HG02981 (cell line): ENCODE measurements around the gene HECTD2.
"Not testable (repeated sequence)": the region's sequence is repeated elsewhere in the genome, so short reads cannot be mapped to it uniquely, and the experiment has no call there.

Experiments used
- ATAC-seq: cut with Tn5 transposase; IDR thresholded peaks from one replicate; pipeline ENCODE4 v1.9.1; 2021; ENCODE audit warnings: mild to moderate bottlenecking, moderate library complexity; ENCODE audit not compliant: unreplicated experiment

HECTD2 gene

GRCh38 chr10:91472911-91473310 is 62.8 kb downstream of the HECTD2 start:
- ATAC-seq, result no peak

- no peak for ATAC-seq
These were observed 63.9 kb downstream of the HECTD2 start for GRCh38 chr10:91474009-91474408.

GRCh38 chr10:91477236-91477635 is 67.1 kb downstream of the HECTD2 start:
- no peak for ATAC-seq

DNA sequence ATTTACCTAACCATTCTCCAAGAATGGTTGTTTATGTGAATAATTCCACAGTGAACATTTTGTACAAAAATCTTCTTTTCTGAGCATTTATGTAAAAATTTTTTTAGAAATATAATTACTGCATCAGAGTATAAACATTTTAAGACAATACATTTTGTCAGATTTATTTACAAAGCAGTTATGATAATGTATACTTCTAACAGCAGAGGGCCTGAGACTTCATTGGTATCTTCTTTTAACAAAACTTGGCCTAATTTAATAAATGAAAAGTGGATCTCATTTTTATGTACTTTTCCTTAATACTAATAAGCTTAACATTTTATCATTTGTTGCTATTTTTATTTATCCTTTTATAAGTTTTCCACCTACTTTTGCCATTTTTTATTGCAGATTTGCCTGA is 69.4 kb downstream of the HECTD2 start:
- no peak for ATAC-seq

DNA sequence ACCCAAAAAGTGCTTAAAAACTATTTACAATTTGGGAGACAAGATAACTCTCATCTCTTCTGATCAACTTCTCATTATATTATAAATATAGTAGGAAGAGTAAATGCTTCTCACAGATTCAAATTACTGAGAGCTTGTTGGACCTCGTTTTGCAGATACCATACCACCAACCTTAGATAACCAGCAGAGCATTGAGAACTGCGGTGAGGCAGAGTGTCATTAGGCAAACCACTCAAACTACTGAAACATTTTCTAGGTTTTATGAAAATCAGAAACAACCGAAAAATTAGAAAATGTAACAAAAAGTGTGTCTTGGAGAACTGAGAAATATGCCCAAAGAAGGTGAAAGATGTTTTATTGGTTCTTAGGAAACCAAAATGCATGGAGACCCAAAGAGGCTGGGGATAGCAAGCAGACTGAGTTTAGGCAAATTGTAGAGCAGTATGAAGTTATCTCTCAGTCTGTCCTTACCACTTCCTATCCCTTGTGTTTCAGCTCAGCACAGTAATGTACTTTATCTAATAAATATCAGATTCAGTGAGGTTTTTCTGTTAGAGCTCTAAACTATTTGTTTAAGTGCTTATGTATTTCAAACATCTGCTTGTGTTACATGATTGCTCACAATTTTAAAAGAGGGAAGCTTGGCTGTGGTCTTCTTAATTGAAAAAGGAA is 77.9 kb downstream of the HECTD2 start:
- no peak for ATAC-seq

DNA sequence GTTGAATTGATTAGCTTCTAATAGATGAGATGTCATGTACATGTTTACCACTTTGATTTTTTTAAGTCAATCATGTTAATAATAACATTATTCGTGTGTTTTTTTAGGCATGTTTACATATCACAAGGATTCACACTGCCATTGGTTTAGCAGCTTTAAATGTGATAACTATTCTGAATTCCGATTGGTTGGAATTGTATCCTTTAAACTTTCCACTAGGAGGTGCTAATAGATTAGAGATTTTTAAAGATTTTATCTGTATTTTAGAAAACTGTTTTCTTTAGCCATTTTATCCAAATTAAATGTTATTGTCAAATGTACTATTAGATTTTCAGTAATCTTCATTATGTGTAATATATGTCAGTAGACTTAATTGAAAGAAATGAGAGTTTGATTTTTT is 83.2 kb downstream of the HECTD2 start:
- ATAC-seq, result no peak

DNA sequence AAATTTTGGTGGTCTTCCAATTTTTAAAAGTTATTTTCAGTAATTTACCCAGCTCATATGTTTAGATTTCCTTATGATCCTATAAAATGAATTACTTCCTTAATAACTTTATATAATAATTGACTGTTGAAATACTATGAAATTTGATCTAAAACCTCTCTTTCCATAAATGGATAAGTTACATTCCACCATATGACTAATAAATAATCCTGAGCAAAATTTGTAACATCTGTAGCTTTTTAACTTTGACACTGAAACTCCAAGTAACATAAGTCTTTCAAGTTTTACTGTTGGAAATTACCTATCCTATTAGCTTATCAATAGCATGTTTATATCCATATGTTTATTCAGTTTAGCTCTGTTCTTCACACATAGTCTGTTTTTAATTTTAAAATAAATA is 85.3 kb downstream of the HECTD2 start:
- ATAC-seq, result no peak

GRCh38 chr10:91496016-91496415 is 85.9 kb downstream of the HECTD2 start:
- no peak for ATAC-seq

GRCh38 chr10:91511549-91512330 is 101.6 kb downstream of the HECTD2 start:
- ATAC-seq, result no peak

GRCh38 chr10:91512458-91512857 is 102.3 kb downstream of the HECTD2 start:
- ATAC-seq, result no peak

DNA sequence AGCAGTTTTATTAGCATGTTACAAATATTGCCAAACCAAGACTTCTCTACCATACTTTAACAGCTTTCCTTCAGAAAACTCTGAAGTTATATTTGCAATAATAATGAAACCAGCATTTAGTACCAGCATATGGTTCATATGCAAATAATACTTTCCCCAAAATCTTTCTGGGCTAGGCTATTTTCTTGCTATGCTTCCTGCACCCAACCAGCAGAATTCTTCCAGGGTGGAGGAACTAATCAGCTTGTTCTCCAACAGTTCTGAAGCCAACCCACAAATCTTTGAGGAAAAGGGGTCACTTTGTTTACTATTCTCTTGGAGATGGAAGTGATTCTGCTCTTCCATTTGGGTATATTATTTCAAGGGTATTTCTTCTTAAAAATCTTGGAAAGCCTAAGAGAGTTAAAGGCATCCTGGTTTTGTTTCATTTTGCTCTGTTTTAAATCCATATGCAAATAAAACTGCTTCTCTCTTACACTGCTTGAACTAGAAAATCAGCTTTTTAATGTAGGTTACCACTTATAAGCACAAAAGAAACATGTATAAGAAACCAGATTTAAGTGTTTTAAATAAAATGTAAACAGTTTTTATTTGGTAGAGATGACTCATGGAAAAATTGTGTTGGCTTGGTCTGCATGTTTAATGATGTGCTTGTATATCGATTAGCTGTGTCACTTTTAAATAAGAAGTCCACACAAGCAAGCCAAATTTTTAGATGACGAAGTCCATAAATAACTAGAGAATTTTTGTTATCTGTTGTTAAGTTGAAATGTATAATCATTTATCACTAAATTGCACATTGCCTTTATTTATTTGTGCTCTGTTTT is 103.7 kb downstream of the HECTD2 start:
- ATAC-seq, result no peak

- no peak for ATAC-seq
These were observed 104.6 kb downstream of the HECTD2 start for GRCh38 chr10:91514787-91515186.

- ATAC-seq, result no peak
These were observed 107.2 kb downstream of the HECTD2 start for GRCh38 chr10:91517394-91517793.

GRCh38 chr10:91519899-91520514 is 109.9 kb downstream of the HECTD2 start:
- ATAC-seq, result no peak

DNA sequence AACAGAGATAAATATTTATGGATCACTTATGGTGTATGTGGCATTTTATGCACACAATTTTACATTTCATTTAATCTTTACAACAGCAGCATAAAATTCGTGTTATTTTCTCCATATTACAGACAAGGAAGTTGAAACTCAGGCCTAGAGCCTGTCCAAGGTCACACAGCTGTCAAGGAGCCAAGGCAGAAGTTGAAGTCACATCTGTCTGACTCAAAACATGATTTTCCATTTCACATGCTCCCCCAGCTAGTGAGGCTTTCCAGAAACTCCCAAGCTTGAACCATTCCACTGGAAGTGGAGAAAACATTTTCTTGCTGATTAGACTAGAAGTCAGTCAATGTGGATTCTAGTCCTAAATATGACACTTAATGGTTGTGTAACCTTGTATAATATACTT is 110.5 kb downstream of the HECTD2 start:
- no peak for ATAC-seq

DNA sequence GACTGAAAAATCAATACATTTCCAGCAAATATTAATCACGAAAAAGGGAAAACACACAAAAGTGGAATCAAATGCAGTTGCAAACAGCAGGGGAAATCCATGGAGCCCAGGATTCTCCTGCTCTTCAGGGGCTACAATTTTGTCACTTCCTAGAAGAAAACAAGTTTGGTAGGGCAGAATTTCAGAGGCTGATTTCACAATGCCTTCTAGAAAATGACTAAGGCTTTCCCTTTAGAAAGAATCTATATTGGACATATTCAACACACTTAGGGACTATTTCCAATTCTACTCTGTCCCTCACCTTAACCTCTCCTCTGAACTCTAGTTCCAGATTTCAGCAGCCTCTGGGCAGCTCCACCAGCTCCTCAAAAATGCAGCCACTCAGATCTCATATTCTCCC is 111.3 kb downstream of the HECTD2 start:
- ATAC-seq, result no peak

DNA sequence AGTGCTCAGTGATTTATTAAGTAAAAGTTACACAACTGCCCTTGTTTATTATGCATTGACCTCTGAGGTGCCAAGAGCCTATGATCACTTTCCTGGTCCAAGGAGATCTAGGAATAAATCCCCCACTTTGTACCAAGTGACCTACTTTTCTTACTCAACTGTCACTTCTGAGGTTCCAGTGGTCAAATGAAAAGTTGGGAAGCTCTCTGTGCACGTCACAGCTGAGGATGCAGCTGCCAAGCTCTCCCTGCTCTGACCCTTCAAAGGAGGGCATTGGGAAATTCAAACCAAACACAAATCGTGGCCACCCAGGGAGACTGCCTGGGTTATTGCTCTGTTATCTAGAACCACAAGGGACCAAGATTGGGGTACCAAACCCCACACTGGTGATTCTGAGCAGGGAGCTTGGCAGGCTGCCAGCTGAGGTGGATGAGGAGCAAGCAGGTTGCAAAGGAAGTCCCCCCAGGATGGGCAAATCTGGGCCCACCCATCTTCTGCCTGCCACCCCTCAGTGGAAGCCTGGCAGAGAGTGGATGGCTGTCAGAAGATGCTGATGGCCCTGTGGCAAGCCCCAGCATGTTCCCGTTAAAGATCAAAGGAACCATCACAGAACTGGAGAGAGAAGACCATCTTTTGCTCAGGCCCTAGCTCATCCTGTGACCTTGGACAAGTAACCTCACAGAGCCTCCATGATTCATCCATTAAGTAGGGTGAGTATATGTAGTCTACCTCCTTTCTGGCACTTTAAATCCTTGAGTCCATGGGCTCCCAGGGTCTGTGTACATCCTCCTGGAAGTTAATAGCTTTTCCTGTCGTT is 116.0 kb downstream of the HECTD2 start:
- no peak for ATAC-seq

GRCh38 chr10:91528080-91528479 is 117.9 kb downstream of the HECTD2 start:
- no peak for ATAC-seq

- ATAC-seq, result no peak
These were observed 118.6 kb downstream of the HECTD2 start for GRCh38 chr10:91528768-91529167.

- ATAC-seq, result not testable (repeated sequence)
These were observed 124.6 kb downstream of the HECTD2 start for GRCh38 chr10:91534789-91535188.
